HepG2 (cell line): ENCODE data around the gene PDE4DIP. TPM values are rescaled to one million over a fixed set of nuclear protein-coding genes. Genes with fewer than 3 reads are reported as not detected.
"Not testable (repeated sequence)": the region's sequence is repeated elsewhere in the genome, so short reads cannot be mapped to it uniquely, and the experiment has no call there.

Experiments
- ATAC-seq: fragments of 200-7000 bp; cut with Tn5 transposase; 3 replicates; pipeline ENCODE4 v1.9.1; 2020; ENCODE audit warnings: mild to moderate bottlenecking, moderate library complexity
- BruUV-seq: library from RNA; stranded (reverse); fragments of 400-500 nt; replicated peaks from 2 replicates; lab custom pipeline; 2021; lab: Mats Ljungman, UMichigan
- CTCF ChIA-PET: fragments of 300-600 bp; formaldehyde crosslinking; extraction: SDS; loops from one replicate; lab custom pipeline; 2021; ENCODE audit warnings: low total read pairs, inconsistent platforms, low intra/inter-chr PET ratio; lab: Yijun Ruan, JAX
- POLR2A ChIA-PET: fragments of 350-600 bp; sonication (Branson Sonifier 250); formaldehyde crosslinking; loops from one replicate; lab custom pipeline; 2020; ENCODE audit warnings: antibody characterized with exemption, inconsistent platforms; lab: Yijun Ruan, JAX
- DNase-seq: peaks from one replicate; pipeline ENCODE4 v3.0.0-alpha.2; 2015; ENCODE audit warnings: low spot score
- FAIRE-seq: peaks from 3 replicates; lab custom pipeline; 2011; peaks lifted over from hg19 to GRCh38; lab: Jason Lieb, UNC
- H2AFZ ChIP-seq: one replicate; pipeline ENCODE4 v1.6.1; 2011; ENCODE audit warnings: low read length, inconsistent platforms
- H3K27ac ChIP-seq: fragments of 300-600 bp; 3 replicates; pipeline ENCODE4 v1.8.0; 2011; ENCODE audit warnings: mixed run types, mild to moderate bottlenecking, mixed read lengths, low read length, inconsistent platforms; ENCODE audit not compliant: insufficient read depth; ENCODE audit errors: extremely low read length
- H3K27me3 ChIP-seq, 2 experiments: fragments of 200-600 bp in 1 of 2; 2 replicates in 1 of 2; 3 replicates in 1 of 2; pipeline versions ENCODE4 v1.6.0 to v1.8.0; 2011; ENCODE audit warnings: low read length in 2 of 2, mild to moderate bottlenecking in 2 of 2, moderate library complexity in 2 of 2, inconsistent platforms in 1 of 2; ENCODE audit not compliant: insufficient read depth in 2 of 2, control insufficient read depth in 1 of 2
- H3K36me3 ChIP-seq, 2 experiments: fragments of 200-600 bp in 1 of 2; replicated peaks in 1 of 2; 2 replicates in 1 of 2; 3 replicates in 1 of 2; pipeline versions ENCODE4 v1.5.1 to v1.8.0; 2011; ENCODE audit warnings: low read length in 2 of 2, inconsistent platforms in 1 of 2; ENCODE audit not compliant: insufficient read depth in 2 of 2, control insufficient read depth in 1 of 2
- H3K4me1 ChIP-seq: 2 replicates; pipeline ENCODE4 v1.5.1; 2012; ENCODE audit warnings: low read length, inconsistent platforms; ENCODE audit not compliant: insufficient read depth
- H3K4me2 ChIP-seq: 2 replicates; pipeline ENCODE4 v1.6.0; 2011; ENCODE audit warnings: low read depth, low read length, inconsistent platforms
- H3K4me3 ChIP-seq, 3 experiments: fragments of 200-600 bp in 1 of 3; sonication (generic), shearing (Covaris generic) in 1 of 3; replicated peaks in 1 of 3; 2 replicates each; pipeline ENCODE4 v1.5.1; 2011 to 2016; ENCODE audit warnings: low read length in 3 of 3, inconsistent platforms in 2 of 3, low read depth in 2 of 3, mild to moderate bottlenecking in 2 of 3, control low read depth in 1 of 3, mixed read lengths in 1 of 3; ENCODE audit not compliant: insufficient read depth in 1 of 3
- H3K79me2 ChIP-seq: one replicate; pipeline ENCODE4 v1.6.1; 2011; ENCODE audit warnings: low read length, inconsistent platforms; ENCODE audit not compliant: insufficient read depth
- H3K9ac ChIP-seq: 2 replicates; pipeline ENCODE4 v1.6.0; 2011; ENCODE audit warnings: mild to moderate bottlenecking, low read depth, low read length, inconsistent platforms; ENCODE audit not compliant: insufficient read depth
- H3K9me3 ChIP-seq: 2 replicates; pipeline ENCODE4 v1.5.1; 2012; ENCODE audit warnings: mild to moderate bottlenecking, low read length
- H4K20me1 ChIP-seq: 2 replicates; pipeline ENCODE4 v1.6.0; 2011; ENCODE audit warnings: inconsistent platforms, mild to moderate bottlenecking, low read length, moderate library complexity; ENCODE audit not compliant: insufficient read depth
- DMAP1 ChIP-seq: IDR thresholded peaks from 2 replicates; pipeline ENCODE4 v1.6.1; 2016
- KDM2A ChIP-seq: sonication (generic); formaldehyde crosslinking; IDR thresholded peaks from 2 replicates; pipeline ENCODE4 v1.4.0; 2020; ENCODE audit warnings: low read depth, missing genetic modification reagents, borderline replicate concordance
- PHF8 ChIP-seq: sonication (generic); formaldehyde crosslinking; IDR thresholded peaks from 2 replicates; pipeline ENCODE4 v1.5.0; 2020; ENCODE audit warnings: missing genetic modification reagents
- POLR2A ChIP-seq, 2 experiments: IDR thresholded peaks; 2 replicates each; pipeline ENCODE4 v1.6.1; 2011; ENCODE audit warnings: low read depth in 2 of 2, low read length in 2 of 2, mild to moderate bottlenecking in 1 of 2, moderate library complexity in 1 of 2; ENCODE audit not compliant: insufficient read depth in 1 of 2
- SAP130 ChIP-seq: IDR thresholded peaks from 2 replicates; pipeline ENCODE4 v1.6.1; 2016; ENCODE audit warnings: low read depth
- SOX6 ChIP-seq, 2 experiments: fragments of 450-650 bp in 1 of 2; sonication (generic) in 1 of 2; formaldehyde crosslinking in 1 of 2; IDR thresholded peaks; 2 replicates each; pipeline versions ENCODE4 v1.4.0 to v1.6.1; 2017 to 2020; ENCODE audit warnings: antibody characterized with exemption in 1 of 2, mild to moderate bottlenecking in 1 of 2, missing genetic modification reagents in 1 of 2
- TAF1 ChIP-seq: sonication (generic); formaldehyde crosslinking; IDR thresholded peaks from 2 replicates; pipeline ENCODE4 v1.4.0; 2020; ENCODE audit warnings: missing genetic modification reagents
- TFDP1 ChIP-seq: IDR thresholded peaks from 2 replicates; pipeline ENCODE4 v1.6.1; 2016; ENCODE audit warnings: missing compliant biosample characterization, missing genetic modification reagents, borderline replicate concordance
- YEATS4 ChIP-seq: sonication (generic); formaldehyde crosslinking; IDR thresholded peaks from 2 replicates; pipeline ENCODE4 v1.4.0; 2020; ENCODE audit warnings: missing genetic modification reagents, borderline replicate concordance
- ZEB1 ChIP-seq: IDR thresholded peaks from 2 replicates; pipeline ENCODE4 v1.6.1; 2012; ENCODE audit warnings: mild to moderate bottlenecking, low read depth, inconsistent platforms; ENCODE audit not compliant: insufficient replicate concordance
- ZFX ChIP-seq: sonication (generic); formaldehyde crosslinking; IDR thresholded peaks from 2 replicates; pipeline ENCODE4 v1.4.0; 2020; ENCODE audit warnings: mild to moderate bottlenecking, low read depth, missing genetic modification reagents, moderate library complexity
- ZNF121 ChIP-seq: sonication (generic); formaldehyde crosslinking; IDR thresholded peaks from 2 replicates; pipeline ENCODE4 v1.5.0; 2020; ENCODE audit warnings: mild to moderate bottlenecking, missing genetic modification reagents
- WGBS: methylation state at CpG from one replicate; pipeline ENCODE4 v1.1.6; 2017; ENCODE audit warnings: low lambda C conversion rate; 5-methylcytosine and 5-hydroxymethylcytosine counted together
- in situ Hi-C: cut with HindIII; loops from 2 replicates; pipeline ENCODE4 v1.10.0; 2017; ENCODE audit warnings: low pct_unique_long_range_greater_than_20kb; ENCODE audit not compliant: extremely low pct_ligation_motif_present
- intact Hi-C: fragments of 100-400 bp; cut with micrococcal nuclease; formaldehyde crosslinking; loops from one replicate; pipeline ENCODE4 v1.10.0; 2022; ENCODE audit not compliant: unreplicated experiment
- polyA plus RNA-seq, 8 experiments: library from polyadenylated mRNA; depleted of rRNA in 3 of 8; stranded (reverse) in 7 of 8; unstranded in 1 of 8; fragments of >200 nt; fragmentation: Illumina TruSeq in 4 of 8; extraction: Trizol in 4 of 8; gene quantifications; 2 replicates each; pipeline versions ENCODE4 v1.2.1 to v1.2.3, GENCODE V29; 2011 to 2016; ENCODE audit warnings: low read depth in 4 of 8, missing spikeins in 1 of 8, mixed read lengths in 1 of 8; ENCODE audit not compliant: insufficient read depth in 1 of 8
- total RNA-seq, 5 experiments: library from RNA; depleted of rRNA; stranded (reverse); fragments of >200 nt; fragmentation: Illumina TruSeq; extraction: Trizol; gene quantifications; 2 replicates each; pipeline ENCODE4 v1.2.3, GENCODE V29; 2016; ENCODE audit warnings: low read depth in 1 of 5
- TF ChIP-seq, protein P1 (sequence below): sonication (generic); formaldehyde crosslinking; IDR thresholded peaks from 2 replicates; pipeline ENCODE4 v1.5.1; 2020; ENCODE audit warnings: mild to moderate bottlenecking, missing genetic modification reagents, moderate library complexity
- TF ChIP-seq, protein P2 (sequence below): sonication (generic); formaldehyde crosslinking; IDR thresholded peaks from 2 replicates; pipeline ENCODE4 v1.5.0; 2020; ENCODE audit warnings: mild to moderate bottlenecking, missing genetic modification reagents, moderate library complexity

PDE4DIP gene
- total and polyA plus RNA-seq, 2 of the 13 experiments (the other 11 are each of a cell fraction or from before 2014, with no cell fraction given) = 5.9 to 10.3 TPM

DNA sequence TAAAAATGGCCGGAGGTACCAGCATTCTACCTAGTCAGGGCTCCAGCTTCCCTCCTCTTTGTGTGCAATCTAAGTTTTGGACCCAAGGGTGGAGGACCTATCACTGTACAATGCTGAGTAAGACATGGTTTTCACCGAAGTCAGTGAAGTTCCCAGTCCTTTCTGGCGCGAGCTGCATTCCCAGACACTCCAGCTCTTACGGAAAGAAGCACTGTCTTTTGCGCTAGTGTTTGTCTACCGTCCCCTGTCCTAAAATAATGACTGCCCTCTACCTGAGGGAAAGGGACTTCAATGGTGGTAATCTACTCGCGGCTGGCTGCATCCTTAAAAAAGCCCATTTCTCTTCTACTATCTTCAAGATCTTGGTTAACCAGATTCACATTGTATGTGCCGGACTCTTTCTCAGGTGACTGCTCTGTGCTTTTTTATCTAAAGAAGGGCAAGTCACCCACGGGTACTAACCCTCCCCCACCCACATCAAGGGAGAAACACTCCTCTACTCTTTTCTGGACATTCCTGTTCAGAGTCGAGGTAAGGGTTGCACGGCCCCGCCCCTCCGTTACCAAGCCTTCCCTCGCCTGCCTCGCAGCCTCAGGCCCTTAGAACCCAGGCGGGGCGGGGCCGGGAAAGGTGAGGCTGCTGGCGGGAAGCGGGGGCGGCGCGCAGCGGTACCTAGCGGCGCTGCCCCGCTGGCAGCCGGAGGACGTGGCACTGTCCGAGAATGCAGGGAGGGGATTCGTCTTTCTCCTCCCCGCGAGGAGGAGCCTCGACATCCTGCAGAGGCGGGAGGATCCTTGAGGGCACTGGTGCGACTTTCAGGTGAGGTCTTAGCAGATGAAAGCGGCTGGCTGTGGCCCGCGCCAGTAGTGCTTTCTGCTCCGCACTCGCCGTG lies 107.4 kb downstream of the PDE4DIP start:
- H3K9ac ChIP-seq; H3K36me3 ChIP-seq; H3K27me3 ChIP-seq; H3K79me2 ChIP-seq; H2AFZ ChIP-seq; POLR2A ChIA-PET; intact Hi-C loops; CTCF ChIA-PET; H3K9me3 ChIP-seq; in situ Hi-C loops; H3K4me1 ChIP-seq; FAIRE-seq; H4K20me1 ChIP-seq; TF ChIP-seq SOX6 (IDR thresholded peaks at IDR 0.05): not testable (repeated sequence)
- 12% methylated on average over 10 of the region's 44 CpGs for WGBS
- Histone ChIP-seq H3K27ac (peak overlapping the region; percentile 50), H3K4me3 (peak overlapping the region; percentile 32 to 68 (median 59); a peak in 5 of 6 replicates), H3K4me2 (peak overlapping the region; percentile 53)
- ATAC-seq (peak; percentile 82), DNase-seq (peak; percentile 59)
- TSS peak; percentile 90 for BruUV-seq
- TF ChIP-seq ZFX (CRISPR knock-in tag) (peak; percentile 22; the same call in 1 of the 2 replicates), SOX6 (CRISPR knock-in tag; IDR thresholded peaks at IDR 0.05) (0 out of 2 replicates have a peak, but pooled peaks have one; percentile 13), TAF1 (peak; percentile 41; the same call in 1 of the 2 replicates), TFDP1 (CRISPR knock-in tag) (peak; percentile 19; the same call in 1 of the 2 replicates), PHF8 (CRISPR knock-in tag) (peak; percentile 68), ZEB1 (peak; percentile 30), ZNF121 (CRISPR knock-in tag) (peak; percentile 84), SAP130 (CRISPR knock-in tag) (peak; percentile 17; the same call in 1 of the 2 replicates), KDM2A (CRISPR knock-in tag) (0 out of 2 replicates have a peak, but pooled peaks have one; percentile 12), DMAP1 (CRISPR knock-in tag) (peak; percentile 84), YEATS4 (peak; percentile 47; the same call in 1 of the 2 replicates), POLR2A (IDR thresholded peaks at IDR 0.05; ENCODE audit: insufficient read depth in 1 of 2, low read depth in 2 of 2, low read length in 2 of 2) (0 out of 4 replicates have a peak, but pooled peaks have one; percentile 16 to 40)
- TF ChIP-seq, protein P1, sequence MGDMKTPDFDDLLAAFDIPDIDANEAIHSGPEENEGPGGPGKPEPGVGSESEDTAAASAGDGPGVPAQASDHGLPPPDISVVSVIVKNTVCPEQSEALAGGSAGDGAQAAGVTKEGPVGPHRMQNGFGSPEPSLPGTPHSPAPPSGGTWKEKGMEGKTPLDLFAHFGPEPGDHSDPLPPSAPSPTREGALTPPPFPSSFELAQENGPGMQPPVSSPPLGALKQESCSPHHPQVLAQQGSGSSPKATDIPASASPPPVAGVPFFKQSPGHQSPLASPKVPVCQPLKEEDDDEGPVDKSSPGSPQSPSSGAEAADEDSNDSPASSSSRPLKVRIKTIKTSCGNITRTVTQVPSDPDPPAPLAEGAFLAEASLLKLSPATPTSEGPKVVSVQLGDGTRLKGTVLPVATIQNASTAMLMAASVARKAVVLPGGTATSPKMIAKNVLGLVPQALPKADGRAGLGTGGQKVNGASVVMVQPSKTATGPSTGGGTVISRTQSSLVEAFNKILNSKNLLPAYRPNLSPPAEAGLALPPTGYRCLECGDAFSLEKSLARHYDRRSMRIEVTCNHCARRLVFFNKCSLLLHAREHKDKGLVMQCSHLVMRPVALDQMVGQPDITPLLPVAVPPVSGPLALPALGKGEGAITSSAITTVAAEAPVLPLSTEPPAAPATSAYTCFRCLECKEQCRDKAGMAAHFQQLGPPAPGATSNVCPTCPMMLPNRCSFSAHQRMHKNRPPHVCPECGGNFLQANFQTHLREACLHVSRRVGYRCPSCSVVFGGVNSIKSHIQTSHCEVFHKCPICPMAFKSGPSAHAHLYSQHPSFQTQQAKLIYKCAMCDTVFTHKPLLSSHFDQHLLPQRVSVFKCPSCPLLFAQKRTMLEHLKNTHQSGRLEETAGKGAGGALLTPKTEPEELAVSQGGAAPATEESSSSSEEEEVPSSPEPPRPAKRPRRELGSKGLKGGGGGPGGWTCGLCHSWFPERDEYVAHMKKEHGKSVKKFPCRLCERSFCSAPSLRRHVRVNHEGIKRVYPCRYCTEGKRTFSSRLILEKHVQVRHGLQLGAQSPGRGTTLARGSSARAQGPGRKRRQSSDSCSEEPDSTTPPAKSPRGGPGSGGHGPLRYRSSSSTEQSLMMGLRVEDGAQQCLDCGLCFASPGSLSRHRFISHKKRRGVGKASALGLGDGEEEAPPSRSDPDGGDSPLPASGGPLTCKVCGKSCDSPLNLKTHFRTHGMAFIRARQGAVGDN (CRISPR knock-in tag) = peak; percentile 67
- TF ChIP-seq, protein P2, sequence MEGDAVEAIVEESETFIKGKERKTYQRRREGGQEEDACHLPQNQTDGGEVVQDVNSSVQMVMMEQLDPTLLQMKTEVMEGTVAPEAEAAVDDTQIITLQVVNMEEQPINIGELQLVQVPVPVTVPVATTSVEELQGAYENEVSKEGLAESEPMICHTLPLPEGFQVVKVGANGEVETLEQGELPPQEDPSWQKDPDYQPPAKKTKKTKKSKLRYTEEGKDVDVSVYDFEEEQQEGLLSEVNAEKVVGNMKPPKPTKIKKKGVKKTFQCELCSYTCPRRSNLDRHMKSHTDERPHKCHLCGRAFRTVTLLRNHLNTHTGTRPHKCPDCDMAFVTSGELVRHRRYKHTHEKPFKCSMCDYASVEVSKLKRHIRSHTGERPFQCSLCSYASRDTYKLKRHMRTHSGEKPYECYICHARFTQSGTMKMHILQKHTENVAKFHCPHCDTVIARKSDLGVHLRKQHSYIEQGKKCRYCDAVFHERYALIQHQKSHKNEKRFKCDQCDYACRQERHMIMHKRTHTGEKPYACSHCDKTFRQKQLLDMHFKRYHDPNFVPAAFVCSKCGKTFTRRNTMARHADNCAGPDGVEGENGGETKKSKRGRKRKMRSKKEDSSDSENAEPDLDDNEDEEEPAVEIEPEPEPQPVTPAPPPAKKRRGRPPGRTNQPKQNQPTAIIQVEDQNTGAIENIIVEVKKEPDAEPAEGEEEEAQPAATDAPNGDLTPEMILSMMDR (CRISPR knock-in tag) = peak; percentile 46; the same call in 1 of the 2 replicates
